ENCODE results near the gene NUBPL.
"Not testable (repeated sequence)": the region's sequence is repeated elsewhere in the genome, so short reads cannot be mapped to it uniquely, and the experiment has no call there.

The NUBPL gene

GRCh38 chr14:31884776-31885379, 323.7 kb downstream of the NUBPL start:
- no peak for DNase-seq

GRCh38 chr14:31886156-31886835, 325.1 kb downstream of the NUBPL start:
- no peak for DNase-seq

GRCh38 chr14:31887929-31888580, 326.9 kb downstream of the NUBPL start:
- DNase-seq: no peak

- DNase-seq: no peak
These were observed 328.1 kb downstream of the NUBPL start for GRCh38 chr14:31889297-31889696.

- DNase-seq: not testable (repeated sequence)
These were observed 329.0 kb downstream of the NUBPL start for GRCh38 chr14:31890202-31890601.

GRCh38 chr14:31893221-31893757, 332.1 kb downstream of the NUBPL start:
- no peak for DNase-seq

- no peak for DNase-seq
These were observed 333.1 kb downstream of the NUBPL start for GRCh38 chr14:31894351-31894750.

- no peak for DNase-seq
These were observed 334.0 kb downstream of the NUBPL start for GRCh38 chr14:31895206-31895605.

- DNase-seq: no peak
These were observed 334.4 kb downstream of the NUBPL start for GRCh38 chr14:31895646-31896045.

- DNase-seq: no peak
These were observed 336.5 kb downstream of the NUBPL start for GRCh38 chr14:31897581-31898186.

- no peak for DNase-seq
These were observed 337.8 kb downstream of the NUBPL start for GRCh38 chr14:31898838-31899528.

GRCh38 chr14:31902002-31902401, 340.8 kb downstream of the NUBPL start:
- DNase-seq: no peak

- no peak for DNase-seq
These were observed 341.9 kb downstream of the NUBPL start for GRCh38 chr14:31902945-31903646.

GRCh38 chr14:31909977-31910376, 348.8 kb downstream of the NUBPL start:
- DNase-seq: no peak
